ENCODE data around the gene ZFPL1. TPM values are rescaled to one million over a fixed set of nuclear protein-coding genes. Genes with fewer than 3 reads are reported as not detected.

Gene ZFPL1
- total and polyA plus RNA-seq, 2 donors (not counting 3 experiments of a cell fraction or from before 2014, with no cell fraction given): 37.6 to 139 TPM

DNA sequence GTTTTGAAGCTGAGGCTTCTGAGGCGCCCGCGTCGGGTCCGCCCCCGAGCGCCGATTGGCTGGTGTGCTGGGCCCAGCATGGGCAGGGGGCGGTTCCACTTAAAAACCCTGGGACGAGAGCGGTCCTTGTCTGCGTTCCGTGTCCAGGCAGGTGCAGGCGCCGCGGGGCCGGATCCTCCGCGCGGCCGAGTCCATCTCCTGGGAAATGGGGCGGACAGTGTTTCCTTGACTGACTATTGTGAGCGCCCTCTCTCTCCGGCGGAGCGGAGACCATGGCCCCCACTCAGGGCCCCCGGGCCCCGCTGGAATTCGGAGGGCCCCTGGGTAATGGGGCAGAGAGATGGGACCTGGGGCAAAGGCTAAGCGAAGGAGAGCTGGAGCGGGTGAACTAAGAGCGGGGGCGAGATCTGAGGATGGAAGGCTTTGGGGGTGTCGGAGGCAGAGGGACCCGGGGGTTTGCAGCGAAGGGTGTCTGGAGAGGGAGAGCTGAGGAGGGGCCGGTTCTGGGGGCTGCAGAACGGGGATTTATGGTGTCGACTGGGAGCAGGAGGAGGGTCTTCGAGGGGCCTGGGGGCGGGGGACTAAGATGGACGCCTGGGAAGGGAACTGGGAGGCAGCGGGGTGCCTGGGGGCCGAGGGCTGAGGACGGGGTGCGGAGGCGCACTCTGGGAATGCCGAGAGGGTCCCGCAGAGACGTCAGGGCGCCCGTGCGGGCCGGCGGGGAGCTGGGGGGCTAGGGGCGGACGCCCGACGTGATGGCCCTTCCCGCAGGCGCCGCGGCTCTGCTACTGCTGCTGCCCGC, 27.9 kb downstream of the ZFPL1 start, which contains the start of gene TM7SF2:
Gene TM7SF2 (plus strand): TSS at position 129 of the 802 bp plus-strand sequence. CDS start 144 bp downstream, at position 273.
- Histone ChIP-seq H3K79me2 (ENCODE audit: control insufficient read depth, insufficient read depth, low read length) (peaks cover 6% of the 10 kb centered on the region), H3K4me3 (replicated peaks in 1 of 3; ENCODE audit: insufficient read depth in 1 of 3, low read depth in 1 of 3, low read length in 3 of 3) (peak within 1 kb of the TSS; percentile 33 to 51 (median 47)), H3K9ac (replicated peaks; ENCODE audit: extremely low read depth, insufficient read depth, low read length) (peak within 1 kb of the TSS; percentile 38), H2AFZ (ENCODE audit: low read depth, low read length) (peak within 1 kb of the TSS; percentile 30), H3K36me3 (ENCODE audit: control insufficient read depth in 2 of 2, extremely low read depth in 1 of 2, insufficient read depth in 2 of 2, low read length in 2 of 2) (peaks cover 0 to 16% of the 10 kb centered on the region in 2 experiments), H3K9me1 (replicated peaks; ENCODE audit: control insufficient read depth, extremely low read depth, insufficient read depth, low read length) (no peaks in the 10 kb centered on the region), H3K9me3 (replicated peaks; ENCODE audit: control insufficient read depth, insufficient read depth, low read length) (no peaks in the 10 kb centered on the region), H3K27me3 (ENCODE audit: control insufficient read depth in 2 of 2, insufficient read depth in 2 of 2, low read length in 2 of 2) (no peaks in the 10 kb centered on the region), H4K20me1 (replicated peaks; ENCODE audit: control insufficient read depth, extremely low read depth, insufficient read depth, low read length) (no peaks in the 10 kb centered on the region), H3K4me1 (ENCODE audit: control insufficient read depth, extremely low read depth, insufficient read depth, low read length) (peaks cover 17% of the 10 kb centered on the region), H3K27ac (ENCODE audit: insufficient read depth, low read depth, low read length) (no peak within 1 kb of the TSS), H3K4me2 (ENCODE audit: insufficient read depth, low read length) (peak within 1 kb of the TSS; percentile 43)
- no TSS peak for BruUV-seq (replicated peaks)
- TF ChIP-seq POLR2AphosphoS5 (IDR thresholded peaks at IDR 0.05; ENCODE audit: insufficient read depth, low read depth, low read length) (peak; percentile 82), GATA2 (IDR thresholded peaks at IDR 0.05; ENCODE audit: insufficient read depth, insufficient read length, low read depth, low read length) (no peak), POLR2A (IDR thresholded peaks at IDR 0.05; ENCODE audit: low read depth, low read length) (peak; percentile 85), JUN (IDR thresholded peaks at IDR 0.05; ENCODE audit: borderline replicate concordance, insufficient read depth, insufficient read length, low read depth) (no peak)
- POLR2A ChIA-PET: no interaction called here
- DNase-seq (ENCODE audit: low read depth, low spot score): peak; percentile 88
- CTCF ChIA-PET: interaction anchor here (0.7 to 3.7 kb wide), 13 partner anchors 9 to 324 kb away, joined by 3 to 56 read pairs (median 4); partner anchors contain the start of genes CAPN1, FAU, MRPL49 and SPDYC
- peak; percentile 97 for FAIRE-seq
- dilution Hi-C loops (cut with MboI; ENCODE audit: extremely low pct_ligation_motif_present, low sequenced_read_pairs): no loop called here
- intact Hi-C loops (cut with micrococcal nuclease): loop anchor here (2.0 to 5.0 kb wide), 5 partner anchors 15 to 195 kb away; partner anchors contain the start of genes ATG2A, CDCA5, SAC3D1 and VPS51

Data from endothelial cell of umbilical vein (primary cell).